PC-9 (cell line): Measurements from ENCODE around the gene CYBRD1.

Experiments used
- EZH2 ChIP-seq: fragments of 200-600 bp; sonication (generic); IDR thresholded peaks from 2 replicates; pipeline ENCODE4 v1.8.0; 2017; ENCODE audit warnings: antibody characterized with exemption, low read depth
- TF ChIP-seq, protein P1 (sequence below): fragments of 200-600 bp; sonication (generic); conservative IDR thresholded peaks from 2 replicates; pipeline ENCODE4 v1.6.1; 2017; ENCODE audit warnings: mixed run types, antibody characterized with exemption, mild to moderate bottlenecking, moderate library complexity

DNA sequence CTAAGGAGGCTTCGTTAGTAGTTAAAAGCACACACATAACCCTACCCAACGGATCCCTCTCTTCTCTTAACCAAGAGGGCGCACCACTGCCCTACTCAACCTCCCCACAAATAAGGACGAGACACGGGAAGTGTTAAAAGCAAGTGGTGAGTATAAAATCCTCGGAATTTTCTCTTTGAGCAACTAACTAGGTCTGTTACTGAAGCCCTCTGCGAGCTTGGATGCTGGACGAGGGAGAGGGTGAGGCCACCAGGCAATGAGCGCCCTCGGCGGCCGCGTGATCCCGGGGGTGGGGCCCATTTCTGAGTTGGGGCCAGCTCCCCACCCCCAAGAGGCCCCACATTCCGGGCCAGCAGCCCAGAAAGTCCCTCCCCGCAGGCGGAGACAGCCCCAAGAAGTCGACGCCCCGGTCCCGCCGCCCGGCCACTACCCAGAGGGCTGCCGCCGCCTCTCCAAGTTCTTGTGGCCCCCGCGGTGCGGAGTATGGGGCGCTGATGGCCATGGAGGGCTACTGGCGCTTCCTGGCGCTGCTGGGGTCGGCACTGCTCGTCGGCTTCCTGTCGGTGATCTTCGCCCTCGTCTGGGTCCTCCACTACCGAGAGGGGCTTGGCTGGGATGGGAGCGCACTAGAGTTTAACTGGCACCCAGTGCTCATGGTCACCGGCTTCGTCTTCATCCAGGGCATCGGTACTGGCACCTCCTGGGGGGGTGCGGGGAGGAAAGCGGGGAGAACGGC is at the start of gene CYBRD1:
- no peak for TF ChIP-seq EZH2
- TF ChIP-seq, protein P1, sequence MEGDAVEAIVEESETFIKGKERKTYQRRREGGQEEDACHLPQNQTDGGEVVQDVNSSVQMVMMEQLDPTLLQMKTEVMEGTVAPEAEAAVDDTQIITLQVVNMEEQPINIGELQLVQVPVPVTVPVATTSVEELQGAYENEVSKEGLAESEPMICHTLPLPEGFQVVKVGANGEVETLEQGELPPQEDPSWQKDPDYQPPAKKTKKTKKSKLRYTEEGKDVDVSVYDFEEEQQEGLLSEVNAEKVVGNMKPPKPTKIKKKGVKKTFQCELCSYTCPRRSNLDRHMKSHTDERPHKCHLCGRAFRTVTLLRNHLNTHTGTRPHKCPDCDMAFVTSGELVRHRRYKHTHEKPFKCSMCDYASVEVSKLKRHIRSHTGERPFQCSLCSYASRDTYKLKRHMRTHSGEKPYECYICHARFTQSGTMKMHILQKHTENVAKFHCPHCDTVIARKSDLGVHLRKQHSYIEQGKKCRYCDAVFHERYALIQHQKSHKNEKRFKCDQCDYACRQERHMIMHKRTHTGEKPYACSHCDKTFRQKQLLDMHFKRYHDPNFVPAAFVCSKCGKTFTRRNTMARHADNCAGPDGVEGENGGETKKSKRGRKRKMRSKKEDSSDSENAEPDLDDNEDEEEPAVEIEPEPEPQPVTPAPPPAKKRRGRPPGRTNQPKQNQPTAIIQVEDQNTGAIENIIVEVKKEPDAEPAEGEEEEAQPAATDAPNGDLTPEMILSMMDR: no peak
